Measurements from ENCODE around the gene NOS1AP. TPM values are rescaled to one million over a fixed set of nuclear protein-coding genes. Genes with fewer than 3 reads are reported as not detected.

NOS1AP gene
- total RNA-seq, 4 donors from 2014 or later: 0.99 to 9.0 (median 4.0) TPM

DNA sequence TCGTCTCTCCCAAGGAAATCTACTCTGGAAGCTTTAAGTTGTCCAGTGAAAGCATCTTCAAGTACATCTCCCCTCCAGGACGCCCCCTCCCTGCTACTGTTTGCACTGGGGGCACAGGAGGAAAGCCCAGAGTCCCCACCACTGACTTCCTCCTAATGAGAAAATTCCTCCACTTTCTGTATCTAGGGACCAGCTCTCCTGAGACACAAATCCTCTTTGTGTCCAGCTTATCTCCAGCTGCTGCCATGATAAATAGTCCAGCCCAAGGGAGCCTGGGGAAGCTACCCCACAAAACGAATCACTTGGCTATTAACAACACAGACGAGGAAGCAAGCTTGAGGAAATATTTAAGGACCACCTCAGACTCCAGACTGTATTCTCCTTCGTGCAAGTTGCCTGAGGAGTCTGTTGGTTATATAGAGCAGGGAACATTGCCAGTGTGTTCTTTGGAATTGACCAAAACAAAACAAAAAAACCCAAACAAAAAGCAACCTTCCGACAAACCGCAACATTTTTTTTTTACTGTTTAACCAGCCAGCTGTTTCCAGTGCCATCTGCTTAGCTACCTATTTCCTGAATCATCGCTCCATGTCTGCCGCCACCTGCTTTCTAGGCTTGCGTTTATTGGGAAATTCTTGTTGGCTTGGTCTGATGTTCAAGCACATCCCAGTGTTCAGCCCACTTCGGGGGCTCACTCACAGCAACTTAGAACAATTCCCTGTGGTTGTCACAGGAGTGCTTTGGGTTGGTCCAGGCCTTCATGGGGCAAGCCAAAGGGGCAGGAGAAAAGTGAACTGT lies 319.7 kb downstream of the NOS1AP start:
- H3K9me3 ChIP-seq: no peaks in the 10 kb centered on the region
- peaks cover 0 to 12% (median 0%) of the 10 kb centered on the region in 4 donors for H3K27me3 ChIP-seq
- H3K27ac ChIP-seq (replicated peaks in 1 of 4): no peak overlapping the region
- 58% methylated on average over 11 of the region's 11 CpGs for WGBS
- no peaks in the 10 kb centered on the region for H3K36me3 ChIP-seq
- H3K4me3 ChIP-seq: no peak overlapping the region
- H3K4me1 ChIP-seq: peaks cover 0 to 6% (median 2%) of the 10 kb centered on the region in 4 donors
- intact Hi-C loops (cut with DNase I): no loop called here
- DNase-seq (ENCODE audit: extremely low spot score): peak; percentile 79
- TF ChIP-seq, protein P1, sequence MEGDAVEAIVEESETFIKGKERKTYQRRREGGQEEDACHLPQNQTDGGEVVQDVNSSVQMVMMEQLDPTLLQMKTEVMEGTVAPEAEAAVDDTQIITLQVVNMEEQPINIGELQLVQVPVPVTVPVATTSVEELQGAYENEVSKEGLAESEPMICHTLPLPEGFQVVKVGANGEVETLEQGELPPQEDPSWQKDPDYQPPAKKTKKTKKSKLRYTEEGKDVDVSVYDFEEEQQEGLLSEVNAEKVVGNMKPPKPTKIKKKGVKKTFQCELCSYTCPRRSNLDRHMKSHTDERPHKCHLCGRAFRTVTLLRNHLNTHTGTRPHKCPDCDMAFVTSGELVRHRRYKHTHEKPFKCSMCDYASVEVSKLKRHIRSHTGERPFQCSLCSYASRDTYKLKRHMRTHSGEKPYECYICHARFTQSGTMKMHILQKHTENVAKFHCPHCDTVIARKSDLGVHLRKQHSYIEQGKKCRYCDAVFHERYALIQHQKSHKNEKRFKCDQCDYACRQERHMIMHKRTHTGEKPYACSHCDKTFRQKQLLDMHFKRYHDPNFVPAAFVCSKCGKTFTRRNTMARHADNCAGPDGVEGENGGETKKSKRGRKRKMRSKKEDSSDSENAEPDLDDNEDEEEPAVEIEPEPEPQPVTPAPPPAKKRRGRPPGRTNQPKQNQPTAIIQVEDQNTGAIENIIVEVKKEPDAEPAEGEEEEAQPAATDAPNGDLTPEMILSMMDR (IDR thresholded peaks at IDR 0.05): no peak
- TF ChIP-seq POLR2AphosphoS5 (IDR thresholded peaks at IDR 0.05): no peak

DNA sequence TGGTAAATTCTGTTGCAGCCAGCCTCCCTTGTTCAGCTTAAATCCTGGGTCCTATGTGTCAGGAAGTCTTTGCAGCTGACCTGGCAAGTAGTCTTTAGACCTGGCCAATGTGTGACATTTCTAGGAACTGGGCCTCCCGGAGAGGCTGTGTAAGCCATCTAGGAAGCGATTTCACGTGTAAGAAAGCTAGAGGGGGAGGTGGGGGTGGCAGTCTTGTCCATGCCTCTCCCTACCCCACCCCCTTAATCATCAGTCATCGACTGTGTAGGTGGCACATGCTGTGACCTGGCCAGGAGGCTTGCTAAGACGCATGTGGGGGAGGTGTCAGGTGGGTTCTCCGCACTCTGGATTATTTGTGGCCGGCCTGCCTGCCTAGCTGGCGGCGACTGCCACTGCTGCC lies 320.5 kb downstream of the NOS1AP start:
- H3K27ac ChIP-seq (replicated peaks in 1 of 4): no peak overlapping the region
- H3K4me1 ChIP-seq: peaks cover 0 to 6% (median 2%) of the 10 kb centered on the region in 4 donors
- intact Hi-C loops (cut with DNase I): no loop called here
- no peaks in the 10 kb centered on the region for H3K9me3 ChIP-seq
- H3K4me3 ChIP-seq: no peak overlapping the region
- no peaks in the 10 kb centered on the region for H3K36me3 ChIP-seq
- TF ChIP-seq POLR2A (IDR thresholded peaks at IDR 0.05; ENCODE audit: low read depth) (no peak), POLR2AphosphoS5 (IDR thresholded peaks at IDR 0.05) (no peak), EP300 (IDR thresholded peaks at IDR 0.05) (no peak)
- TF ChIP-seq, protein P1 (IDR thresholded peaks at IDR 0.05): no peak
- 75% methylated on average over 9 of the region's 9 CpGs for WGBS
- peaks cover 0 to 19% (median 0%) of the 10 kb centered on the region in 4 donors for H3K27me3 ChIP-seq
- peak; percentile 37 for DNase-seq (ENCODE audit: extremely low spot score)

DNA sequence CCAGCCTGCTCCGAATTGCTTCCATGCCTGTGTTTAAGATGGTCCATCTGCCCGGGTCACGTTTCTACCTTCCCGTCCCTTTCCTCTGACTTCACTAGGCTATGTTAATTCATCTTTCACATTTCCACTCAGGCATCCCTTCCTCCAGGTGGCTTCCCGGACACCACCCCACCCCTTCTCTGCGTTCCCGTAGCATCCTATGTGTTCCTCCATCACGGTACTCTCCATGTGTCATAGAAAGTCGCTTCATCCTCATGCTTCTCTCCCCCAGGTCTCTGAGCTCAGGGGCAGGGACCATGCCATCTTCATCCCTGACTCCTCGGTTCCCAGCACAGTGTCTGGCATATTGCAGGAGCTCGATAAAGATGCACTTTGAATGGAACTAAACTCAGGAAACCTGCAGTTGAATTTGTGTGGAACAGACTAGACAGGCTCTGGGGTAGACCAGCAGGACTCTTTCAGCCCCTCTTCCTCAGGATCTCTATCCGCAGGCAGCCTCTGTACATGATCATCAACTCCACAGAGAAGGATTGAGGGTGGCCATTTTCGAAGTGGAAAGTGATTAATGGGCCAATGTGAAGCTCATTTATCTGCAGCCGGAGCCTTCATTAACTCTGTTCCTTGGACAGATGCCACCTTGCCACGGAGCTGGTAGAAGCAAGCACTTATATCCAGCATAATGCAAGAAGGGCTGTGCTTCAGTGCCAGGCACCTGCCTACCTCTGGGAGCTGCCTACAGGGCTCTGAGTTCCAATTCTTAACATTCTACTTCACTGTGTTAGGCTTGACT lies 321.1 kb downstream of the NOS1AP start:
- TF ChIP-seq POLR2A (IDR thresholded peaks at IDR 0.05; ENCODE audit: low read depth) (no peak), EP300 (IDR thresholded peaks at IDR 0.05) (no peak), POLR2AphosphoS5 (IDR thresholded peaks at IDR 0.05) (no peak)
- TF ChIP-seq, protein P1 (IDR thresholded peaks at IDR 0.05): no peak
- Histone ChIP-seq H3K4me1 (peaks cover 0 to 6% (median 2%) of the 10 kb centered on the region in 4 donors), H3K27me3 (peaks cover 0 to 20% (median 0%) of the 10 kb centered on the region in 4 donors), H3K27ac (replicated peaks in 1 of 4) (no peak overlapping the region), H3K4me3 (no peak overlapping the region), H3K36me3 (no peaks in the 10 kb centered on the region), H3K9me3 (no peaks in the 10 kb centered on the region)
- peak; percentile 80 for DNase-seq (ENCODE audit: extremely low spot score)
- 77% methylated on average over 15 of the region's 15 CpGs for WGBS
- intact Hi-C loops (cut with DNase I): no loop called here

DNA sequence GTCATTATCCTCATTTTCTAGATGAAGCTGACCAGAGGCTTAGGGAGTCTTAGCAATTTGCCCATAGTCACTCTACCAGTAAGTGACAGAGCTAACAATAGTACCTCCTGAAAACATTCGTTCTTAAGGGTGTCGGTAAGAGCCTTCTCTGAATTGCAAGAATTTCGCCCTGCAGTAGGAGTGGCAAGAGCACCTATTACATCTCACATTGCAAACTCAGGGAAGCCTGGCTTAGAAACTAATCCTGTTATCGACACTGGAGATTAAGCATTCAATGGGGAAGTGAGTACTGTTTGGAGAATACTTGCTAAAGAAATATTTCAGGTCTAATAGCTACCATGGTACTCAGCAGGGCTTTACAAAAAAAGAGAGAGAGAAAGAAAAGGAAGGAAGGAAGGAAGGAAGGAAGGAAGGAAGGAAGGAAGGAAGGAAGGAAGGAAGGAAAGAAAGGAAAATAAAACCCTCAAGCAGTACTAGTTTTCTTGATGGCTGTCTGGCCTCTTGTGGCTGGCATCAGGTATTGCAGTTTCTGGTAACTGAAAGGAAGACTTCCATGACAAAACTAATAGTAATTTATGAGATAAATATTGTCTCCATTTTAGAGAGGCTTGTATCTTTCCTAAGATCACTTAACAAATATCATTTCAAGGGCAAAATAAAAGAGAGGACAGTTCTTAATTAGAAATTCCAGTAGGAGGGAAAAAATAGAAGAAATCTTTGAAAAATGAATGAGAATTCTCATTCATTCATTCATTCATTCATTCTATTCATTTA lies 322.5 kb downstream of the NOS1AP start:
- DNase-seq (ENCODE audit: extremely low spot score): no peak
- H3K36me3 ChIP-seq: no peaks in the 10 kb centered on the region
- no peaks in the 10 kb centered on the region for H3K9me3 ChIP-seq
- H3K4me3 ChIP-seq: no peak overlapping the region
- intact Hi-C loops (cut with DNase I): loop anchor here (2.0 kb wide), 1 partner anchor 335 kb away; no protein-coding TSS in a partner anchor
- no peak overlapping the region for H3K27ac ChIP-seq (replicated peaks in 1 of 4)
- peaks cover 0 to 34% (median 0%) of the 10 kb centered on the region in 4 donors for H3K27me3 ChIP-seq
- TF ChIP-seq EP300 (IDR thresholded peaks at IDR 0.05): no peak
- TF ChIP-seq, protein P1 (IDR thresholded peaks at IDR 0.05): peak; percentile 71 to 79 (median 75)
- WGBS: 73% methylated on average over 4 of the region's 4 CpGs
- peaks cover 0 to 6% (median 2%) of the 10 kb centered on the region in 4 donors for H3K4me1 ChIP-seq

Data from esophagus muscularis mucosa (tissue), 4 donors.